T-helper 9 cell (primary cell): ENCODE results near the gene PROSER2.

Experiments used
- DNase-seq: peaks from one replicate; pipeline ENCODE4 v3.0.0-alpha.2; 2020

Gene PROSER2

DNA sequence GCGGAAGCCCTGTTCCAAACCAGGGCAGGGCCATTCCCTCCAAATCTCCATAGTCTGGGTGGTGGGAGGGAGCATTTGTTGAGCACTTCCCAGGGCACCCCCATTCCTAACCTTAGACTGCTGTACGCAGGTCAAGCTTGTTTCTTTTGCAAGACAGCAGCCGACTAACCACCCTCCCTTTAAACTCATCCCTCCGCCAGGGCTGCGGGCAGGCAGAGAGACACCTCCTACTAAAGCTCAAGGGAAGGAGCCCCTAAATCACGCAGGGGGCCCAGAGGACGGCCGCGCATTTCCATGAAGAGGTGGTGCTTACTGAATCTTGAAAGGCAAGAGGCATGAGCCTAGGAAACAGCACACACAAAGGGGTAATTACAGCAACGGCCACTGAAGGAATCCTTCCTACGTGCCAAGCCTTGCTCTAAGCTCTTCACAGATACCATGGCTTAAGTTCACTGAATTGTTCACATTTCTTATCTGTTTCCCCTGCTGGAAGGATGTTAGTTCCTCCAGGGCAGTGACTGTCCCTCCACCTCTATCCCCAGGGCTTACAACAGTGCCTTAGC lies 90.0 kb downstream of the PROSER2 start:
- no peak for DNase-seq

DNA sequence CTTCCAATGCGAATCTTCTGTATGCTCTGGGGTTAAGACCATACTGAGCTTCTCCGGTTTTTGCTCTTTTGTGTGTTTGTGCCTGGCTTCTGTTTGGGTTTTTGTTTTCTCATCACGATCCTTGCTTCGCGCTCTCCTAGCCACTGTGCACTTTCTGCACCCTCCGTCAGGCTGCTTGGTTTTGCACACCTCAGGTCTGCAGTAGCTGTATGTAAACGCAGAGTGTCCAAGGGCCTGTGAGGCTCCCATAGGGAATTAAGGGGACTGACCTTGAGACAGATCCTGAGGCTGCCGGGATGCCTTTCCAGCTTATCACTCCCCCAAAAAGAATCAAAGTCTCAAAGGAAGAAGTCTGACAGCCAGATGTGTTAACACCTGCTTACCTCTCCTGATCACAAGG lies 95.2 kb downstream of the PROSER2 start:
- DNase-seq: no peak

DNA sequence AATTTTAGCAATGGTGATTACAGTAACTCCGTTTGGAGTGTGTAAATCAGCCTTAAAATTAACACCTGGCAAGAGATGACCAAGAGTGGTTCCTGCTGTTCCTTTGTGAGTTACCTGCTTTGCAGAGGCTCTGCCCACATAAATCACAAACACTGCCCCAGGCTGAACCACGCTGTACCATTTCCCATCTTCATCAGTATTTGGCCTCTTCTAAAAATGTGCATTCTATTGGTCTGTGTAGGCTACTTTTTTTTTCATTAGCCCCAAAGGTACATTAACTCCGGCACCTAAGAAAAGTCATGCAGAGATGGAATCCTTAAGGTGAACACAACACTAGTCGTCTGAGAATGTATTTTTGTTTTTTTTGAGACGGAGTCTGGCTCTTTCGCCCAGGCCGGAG lies 96.1 kb downstream of the PROSER2 start:
- DNase-seq: no peak
